Stimulated activated CD8-positive, alpha-beta memory T cell treated with anti-CD3 and anti-CD28 coated beads, Interleukin-2, amount 100 ng/mL, for 48 hours (primary cell): ENCODE measurements around the gene ELOVL5.
"Not testable (repeated sequence)": the region's sequence is repeated elsewhere in the genome, so short reads cannot be mapped to it uniquely, and the experiment has no call there.

Experiments
- DNase-seq, 2 donors: peaks; one replicate each; pipeline ENCODE4 v3.0.0-alpha.2; 2020; ENCODE audit warnings: low read depth in 2 of 2

Gene ELOVL5, protein sequence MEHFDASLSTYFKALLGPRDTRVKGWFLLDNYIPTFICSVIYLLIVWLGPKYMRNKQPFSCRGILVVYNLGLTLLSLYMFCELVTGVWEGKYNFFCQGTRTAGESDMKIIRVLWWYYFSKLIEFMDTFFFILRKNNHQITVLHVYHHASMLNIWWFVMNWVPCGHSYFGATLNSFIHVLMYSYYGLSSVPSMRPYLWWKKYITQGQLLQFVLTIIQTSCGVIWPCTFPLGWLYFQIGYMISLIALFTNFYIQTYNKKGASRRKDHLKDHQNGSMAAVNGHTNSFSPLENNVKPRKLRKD

DNA sequence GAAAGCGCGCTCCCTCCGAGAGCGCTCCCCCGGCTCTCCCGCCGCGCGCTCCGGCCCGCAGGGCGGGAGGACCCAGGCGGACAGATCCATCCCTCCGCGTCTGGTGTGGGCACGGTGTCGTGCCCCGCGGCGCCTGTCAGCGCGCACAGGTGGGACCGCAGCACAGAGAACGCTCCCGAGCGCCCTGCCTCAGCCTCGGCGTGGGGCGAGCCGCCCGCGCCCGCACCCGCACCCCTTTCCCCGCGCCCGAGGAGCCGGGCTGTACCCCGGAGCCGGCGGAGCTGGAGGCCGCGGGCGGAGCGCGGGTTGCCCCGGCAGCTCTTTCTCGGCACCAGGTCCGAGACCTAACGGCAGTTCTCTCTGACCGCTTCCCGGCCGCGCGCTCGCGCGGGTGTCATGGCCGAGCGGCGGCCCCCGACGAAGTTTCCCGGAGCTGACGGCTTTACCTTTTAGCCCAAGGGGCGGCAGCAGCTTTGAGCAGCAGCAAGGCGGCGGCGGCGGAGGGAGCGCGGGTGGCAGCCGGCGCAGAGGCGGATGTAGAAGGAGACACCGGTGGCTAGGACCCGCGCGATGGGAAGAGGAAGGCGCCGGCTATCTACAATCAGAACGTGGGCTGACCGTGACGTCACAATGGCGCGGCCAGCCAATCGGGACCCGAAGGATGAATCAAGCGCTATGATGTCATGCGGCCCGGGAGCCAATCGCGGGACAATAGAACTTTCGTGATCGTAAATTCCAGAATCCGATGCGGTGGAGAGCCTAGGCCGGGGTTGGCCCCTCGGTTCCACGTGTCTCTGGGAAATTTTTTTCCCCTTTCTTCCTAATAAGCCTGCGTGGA, at the start of gene ELOVL5:
ELOVL5 (minus strand) TSS at position 580 of the 838 bp plus-strand sequence. CDS start 53,251 bp downstream, outside the sequence.
- DNase-seq = peak; percentile 93 to 95

DNA sequence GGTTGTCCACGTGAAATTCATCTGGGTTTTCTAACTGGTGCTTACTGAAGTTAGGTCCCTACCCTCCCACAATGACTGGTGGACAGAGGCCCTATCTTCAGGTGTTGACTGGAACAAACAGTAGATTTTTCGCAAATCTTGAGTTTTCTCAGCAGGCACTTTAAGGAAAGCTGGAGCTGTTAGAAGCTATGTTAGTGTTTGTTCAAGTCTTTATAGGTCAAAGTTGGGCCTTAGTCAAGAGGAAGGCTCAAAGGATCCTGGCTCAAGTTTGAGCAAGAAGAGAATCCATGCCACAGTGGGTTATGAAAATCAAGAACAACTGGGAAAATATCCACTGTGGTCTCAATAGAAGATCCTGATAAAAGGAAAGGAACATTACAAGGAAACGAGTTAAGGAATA, 48.5 kb upstream of the ELOVL5 start:
- no peak for DNase-seq

GRCh38 chr6:53395986-53396385, 47.2 kb upstream of the ELOVL5 start:
- no peak for DNase-seq

DNA sequence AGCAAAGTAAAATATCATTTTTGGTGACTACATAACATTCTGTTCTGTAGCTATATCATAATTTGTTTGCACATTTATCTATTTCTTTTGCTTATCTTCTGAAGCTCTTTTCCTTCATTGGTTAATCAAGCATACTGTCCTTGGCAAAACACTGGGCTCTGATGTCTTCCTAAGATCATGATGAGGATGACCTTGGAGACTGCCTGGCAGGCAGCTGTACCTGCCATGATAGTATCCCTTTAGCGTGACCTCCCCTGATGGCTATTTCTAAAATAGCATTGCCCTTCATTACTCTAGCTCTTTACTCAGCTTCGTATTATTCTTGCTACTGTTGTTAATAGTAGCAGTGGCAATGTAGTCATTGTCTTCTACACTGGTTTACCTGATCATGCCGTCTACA, 46.0 kb upstream of the ELOVL5 start:
- DNase-seq = no peak

DNA sequence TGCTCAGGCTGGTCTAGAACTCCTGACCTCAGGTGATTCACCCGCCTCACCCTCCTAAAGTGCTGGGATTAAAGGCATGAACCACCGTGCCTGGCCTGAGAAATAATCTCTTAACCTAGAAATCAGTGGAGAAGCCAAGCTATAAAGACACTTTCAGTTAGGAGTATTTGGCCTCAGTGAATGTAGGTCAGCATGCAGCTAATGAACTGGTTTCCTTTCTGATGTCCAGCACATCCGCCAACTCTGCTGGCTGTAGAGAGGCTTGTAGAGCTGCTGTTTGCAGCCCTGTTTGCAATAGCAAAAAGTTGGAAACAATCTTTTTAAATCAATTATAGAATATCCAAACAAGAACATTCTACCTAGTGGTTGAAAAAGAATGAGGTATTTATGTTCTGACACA, 42.4 kb upstream of the ELOVL5 start:
- DNase-seq = no peak

- DNase-seq = no peak
Observed at GRCh38 chr6:53390010-53390409, 41.3 kb upstream of the ELOVL5 start.

GRCh38 chr6:53388615-53389014, 39.9 kb upstream of the ELOVL5 start:
- not testable (repeated sequence) for DNase-seq

GRCh38 chr6:53382421-53382820, 33.7 kb upstream of the ELOVL5 start:
- no peak for DNase-seq

- DNase-seq = no peak
Observed at GRCh38 chr6:53378208-53378607, 29.5 kb upstream of the ELOVL5 start.

DNA sequence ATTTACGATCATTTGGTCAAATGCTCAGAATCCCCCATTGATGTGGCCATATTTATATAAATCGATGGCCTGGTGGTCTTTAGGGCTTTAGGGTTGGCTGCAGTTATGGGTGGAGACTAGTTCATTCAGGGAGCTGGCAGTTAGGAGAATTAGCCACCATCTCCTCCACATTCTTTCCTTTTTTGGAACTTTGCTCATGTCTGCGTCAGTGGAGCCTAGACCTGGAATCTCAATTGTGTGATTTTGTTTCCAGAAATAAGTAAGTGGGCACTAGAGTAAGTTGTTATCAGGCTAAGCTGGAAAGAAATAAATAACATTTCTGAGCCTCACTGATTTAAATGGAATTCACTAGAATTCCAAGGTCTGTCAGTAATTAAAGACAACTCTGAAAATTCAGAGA, 29.0 kb upstream of the ELOVL5 start:
- no peak for DNase-seq

GRCh38 chr6:53377289-53377688, 28.5 kb upstream of the ELOVL5 start:
- DNase-seq = no peak

DNA sequence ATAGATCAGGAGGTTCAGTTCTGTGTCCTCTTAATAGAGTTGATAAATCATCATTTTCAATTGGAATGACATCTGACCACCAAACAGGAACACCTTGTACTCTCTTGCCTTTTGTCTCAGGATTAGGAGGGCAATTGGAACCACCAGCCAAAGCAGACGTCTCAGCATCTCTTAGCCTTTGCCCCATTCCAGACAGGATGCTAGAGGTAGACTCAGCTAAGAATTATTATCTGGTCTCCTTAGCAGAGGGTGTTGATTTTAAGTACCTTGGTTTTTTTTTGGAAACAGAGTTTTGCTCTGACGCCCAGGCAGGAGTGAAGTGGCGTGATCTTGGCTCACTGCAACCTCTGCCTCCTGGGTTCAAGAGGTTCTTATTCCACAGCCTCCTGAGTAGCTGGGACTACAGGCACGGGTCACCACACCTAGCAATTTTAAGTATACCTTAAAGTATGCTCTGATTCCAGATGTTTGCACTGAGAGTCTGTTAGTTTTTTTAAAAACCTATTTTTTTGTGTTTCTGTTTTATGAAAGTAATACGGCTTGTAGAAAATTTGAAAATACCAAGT, 28.0 kb upstream of the ELOVL5 start:
- DNase-seq = no peak

GRCh38 chr6:53375847-53376246, 27.1 kb upstream of the ELOVL5 start:
- DNase-seq = no peak

GRCh38 chr6:53373638-53374037, 24.9 kb upstream of the ELOVL5 start:
- DNase-seq = no peak

DNA sequence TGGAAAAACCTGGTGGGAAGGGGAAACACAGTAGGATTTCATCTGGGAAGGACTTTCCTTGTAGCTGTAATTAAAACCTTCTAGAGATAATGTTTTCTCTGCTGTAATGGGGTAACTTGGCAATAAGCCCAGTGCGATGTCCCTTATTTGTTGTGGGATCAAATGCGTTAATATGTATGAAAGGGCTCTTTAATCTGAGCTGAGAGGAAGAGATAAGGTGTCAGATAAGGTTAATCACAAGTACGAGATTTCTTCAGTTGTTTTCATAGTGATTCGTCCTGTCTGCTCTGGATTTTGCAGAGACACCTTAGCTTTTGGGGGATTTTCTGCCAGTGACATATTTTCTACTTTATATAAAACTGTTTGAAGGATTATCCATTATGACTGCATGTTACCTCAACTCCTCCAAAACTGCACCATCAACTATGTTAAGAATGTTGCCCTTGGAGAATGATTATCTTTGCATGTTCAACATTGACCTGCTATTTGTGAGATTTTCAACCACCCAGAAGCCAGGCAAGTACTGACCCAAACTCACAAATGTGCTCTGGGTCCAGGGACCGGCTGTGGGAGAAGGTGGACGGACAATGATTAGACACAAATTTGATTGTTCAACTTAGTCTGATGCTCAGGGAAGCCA, 21.2 kb upstream of the ELOVL5 start:
- DNase-seq = no peak

GRCh38 chr6:53369051-53369450, 20.3 kb upstream of the ELOVL5 start:
- DNase-seq = no peak

- no peak for DNase-seq
Observed at GRCh38 chr6:53366128-53366641, 17.4 kb upstream of the ELOVL5 start.

DNA sequence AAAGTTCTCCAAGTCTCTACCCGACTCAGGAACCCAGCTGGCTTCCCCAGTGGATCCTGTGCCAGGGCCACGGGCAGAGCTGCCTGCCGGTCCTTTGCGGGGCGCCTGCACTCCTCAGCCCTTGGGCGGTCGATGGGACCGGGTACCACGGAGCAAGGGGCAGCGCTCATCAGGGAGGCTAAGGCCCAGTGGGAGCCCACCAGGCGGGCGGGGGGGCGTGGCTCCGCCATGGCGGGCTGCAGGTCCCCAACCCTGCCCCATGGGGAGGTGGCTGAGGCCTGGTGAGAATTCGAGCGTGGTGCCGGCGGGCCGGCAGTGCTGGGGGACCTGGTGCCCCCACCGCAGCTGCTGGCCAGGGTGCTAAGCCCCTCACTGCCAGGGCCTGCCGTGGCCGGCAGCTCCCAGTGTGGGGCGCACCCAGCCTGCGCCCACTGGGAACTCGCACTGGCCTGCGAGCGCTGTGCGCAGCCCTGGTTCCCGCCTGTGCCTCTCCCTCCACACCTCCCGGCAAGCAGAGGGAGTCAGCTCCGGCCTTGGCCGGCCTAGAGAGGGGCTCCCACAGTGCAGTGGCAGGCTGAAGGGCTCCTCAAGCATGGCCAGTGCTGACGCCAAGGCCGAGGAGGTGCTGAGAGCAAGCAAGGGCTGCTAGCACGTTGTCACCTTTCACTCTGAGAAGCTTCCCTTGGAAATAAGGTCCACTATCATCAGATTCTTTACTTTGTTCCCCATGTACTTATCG, 14.8 kb upstream of the ELOVL5 start:
- DNase-seq = no peak

GRCh38 chr6:53361549-53362031, 12.8 kb upstream of the ELOVL5 start:
- no peak for DNase-seq

GRCh38 chr6:53360093-53360912, 11.6 kb upstream of the ELOVL5 start:
- DNase-seq = no peak

GRCh38 chr6:53359843-53360092, 11.0 kb upstream of the ELOVL5 start:
- DNase-seq = no peak
